Loucy (cell line): ENCODE measurements around the gene KIZ.

Source experiments
- H2AFZ ChIP-seq: fragments of 200-600 bp; sonication (generic); 2 replicates; pipeline ENCODE4 v1.6.0; 2016; ENCODE audit warnings: antibody characterized with exemption, mild to moderate bottlenecking, low read length, moderate library complexity
- H3F3A ChIP-seq: fragments of 200-600 bp; 2 replicates; pipeline ENCODE4 v1.6.0; 2016; ENCODE audit warnings: antibody characterized with exemption, low read depth, mild to moderate bottlenecking
- H3K27me3 ChIP-seq: fragments of 200-600 bp; sonication (generic); 2 replicates; pipeline ENCODE4 v1.6.1; 2014; ENCODE audit warnings: low read length, mild to moderate bottlenecking; ENCODE audit not compliant: insufficient read depth, poor library complexity, severe bottlenecking
- H3K36me3 ChIP-seq: fragments of 200-600 bp; sonication (generic); 2 replicates; pipeline ENCODE4 v1.6.1; 2016; ENCODE audit warnings: low read length; ENCODE audit not compliant: insufficient read depth
- H3K4me1 ChIP-seq: fragments of 200-600 bp; sonication (generic); 2 replicates; pipeline ENCODE4 v1.5.1; 2014; ENCODE audit warnings: low read length, mild to moderate bottlenecking; ENCODE audit not compliant: insufficient read depth, poor library complexity, severe bottlenecking
- H3K4me2 ChIP-seq: fragments of 200-600 bp; sonication (generic); 2 replicates; pipeline ENCODE4 v1.6.0; 2014; ENCODE audit warnings: antibody characterized with exemption, low read length, low read depth, mild to moderate bottlenecking; ENCODE audit not compliant: poor library complexity, severe bottlenecking
- H3K4me3 ChIP-seq: fragments of 200-600 bp; sonication (generic); 2 replicates; pipeline ENCODE4 v1.5.1; 2014; ENCODE audit warnings: low read length, mild to moderate bottlenecking, mixed read lengths; ENCODE audit not compliant: poor library complexity, severe bottlenecking
- H3K79me2 ChIP-seq: fragments of 200-600 bp; sonication (generic); 2 replicates; pipeline ENCODE4 v1.6.1; 2014; ENCODE audit warnings: low read length; ENCODE audit not compliant: insufficient read depth
- H3K9ac ChIP-seq: fragments of 200-600 bp; sonication (generic); 2 replicates; pipeline ENCODE4 v1.6.0; 2014; ENCODE audit warnings: mild to moderate bottlenecking, low read depth, low read length, moderate library complexity; ENCODE audit not compliant: poor library complexity, severe bottlenecking
- H3K9me2 ChIP-seq: fragments of 200-600 bp; sonication (generic); replicated peaks from 2 replicates; pipeline ENCODE4 v1.6.1; 2016; ENCODE audit warnings: low read depth, low read length, mixed read lengths
- H3K9me3 ChIP-seq: fragments of 200-600 bp; sonication (generic); 2 replicates; pipeline ENCODE4 v1.6.1; 2014; ENCODE audit warnings: mild to moderate bottlenecking, antibody characterized with exemption, low read length, low read depth; ENCODE audit not compliant: insufficient read depth
- H4K20me1 ChIP-seq: fragments of 200-600 bp; sonication (generic); 2 replicates; pipeline ENCODE4 v1.6.0; 2014; ENCODE audit warnings: antibody characterized with exemption, low read length, mild to moderate bottlenecking; ENCODE audit not compliant: insufficient read depth, poor library complexity, severe bottlenecking
- EZH2phosphoT487 ChIP-seq: fragments of 200-600 bp; IDR thresholded peaks from 2 replicates; pipeline ENCODE4 v1.6.1; 2018; ENCODE audit warnings: antibody characterized with exemption, mild to moderate bottlenecking, moderate library complexity, borderline replicate concordance
- TF ChIP-seq, protein P1 (sequence below): fragments of 200-600 bp; sonication (generic); conservative IDR thresholded peaks from 2 replicates; pipeline ENCODE4 v1.5.1; 2014; ENCODE audit warnings: mild to moderate bottlenecking, antibody characterized with exemption, low read length

KIZ gene

DNA sequence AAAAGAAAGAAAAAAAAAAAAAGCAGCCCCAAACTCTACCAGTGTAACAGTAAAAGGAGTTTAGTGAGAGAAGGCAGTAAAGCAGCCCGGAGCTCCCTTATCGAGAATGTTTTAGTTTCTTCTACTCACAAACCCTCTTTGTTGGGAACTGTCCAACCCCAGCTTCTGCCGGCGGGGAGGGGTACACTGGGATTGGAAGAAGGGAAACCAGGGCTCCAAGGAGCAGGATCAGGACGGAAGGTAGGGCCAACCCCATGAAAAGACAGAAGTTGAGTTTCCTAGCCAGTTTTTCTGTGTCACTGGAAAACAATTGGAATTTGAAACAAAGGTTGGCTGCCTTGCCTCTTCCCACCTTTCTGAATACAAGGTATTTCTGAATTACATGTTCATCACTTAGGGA, 66.0 kb downstream of the KIZ start:
- Histone ChIP-seq H3K4me2 (no peak overlapping the region), H3K9ac (no peak overlapping the region), H4K20me1 (no peaks in the 10 kb centered on the region), H3K9me3 (no peaks in the 10 kb centered on the region), H3F3A (no peaks in the 10 kb centered on the region), H3K4me1 (peaks cover 5% of the 10 kb centered on the region), H2AFZ (no peak overlapping the region), H3K27me3 (no peaks in the 10 kb centered on the region), H3K4me3 (no peak overlapping the region), H3K36me3 (no peaks in the 10 kb centered on the region), H3K9me2 (no peaks in the 10 kb centered on the region), H3K79me2 (no peaks in the 10 kb centered on the region)
- no peak for TF ChIP-seq EZH2phosphoT487
- TF ChIP-seq, protein P1, sequence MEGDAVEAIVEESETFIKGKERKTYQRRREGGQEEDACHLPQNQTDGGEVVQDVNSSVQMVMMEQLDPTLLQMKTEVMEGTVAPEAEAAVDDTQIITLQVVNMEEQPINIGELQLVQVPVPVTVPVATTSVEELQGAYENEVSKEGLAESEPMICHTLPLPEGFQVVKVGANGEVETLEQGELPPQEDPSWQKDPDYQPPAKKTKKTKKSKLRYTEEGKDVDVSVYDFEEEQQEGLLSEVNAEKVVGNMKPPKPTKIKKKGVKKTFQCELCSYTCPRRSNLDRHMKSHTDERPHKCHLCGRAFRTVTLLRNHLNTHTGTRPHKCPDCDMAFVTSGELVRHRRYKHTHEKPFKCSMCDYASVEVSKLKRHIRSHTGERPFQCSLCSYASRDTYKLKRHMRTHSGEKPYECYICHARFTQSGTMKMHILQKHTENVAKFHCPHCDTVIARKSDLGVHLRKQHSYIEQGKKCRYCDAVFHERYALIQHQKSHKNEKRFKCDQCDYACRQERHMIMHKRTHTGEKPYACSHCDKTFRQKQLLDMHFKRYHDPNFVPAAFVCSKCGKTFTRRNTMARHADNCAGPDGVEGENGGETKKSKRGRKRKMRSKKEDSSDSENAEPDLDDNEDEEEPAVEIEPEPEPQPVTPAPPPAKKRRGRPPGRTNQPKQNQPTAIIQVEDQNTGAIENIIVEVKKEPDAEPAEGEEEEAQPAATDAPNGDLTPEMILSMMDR = no peak

DNA sequence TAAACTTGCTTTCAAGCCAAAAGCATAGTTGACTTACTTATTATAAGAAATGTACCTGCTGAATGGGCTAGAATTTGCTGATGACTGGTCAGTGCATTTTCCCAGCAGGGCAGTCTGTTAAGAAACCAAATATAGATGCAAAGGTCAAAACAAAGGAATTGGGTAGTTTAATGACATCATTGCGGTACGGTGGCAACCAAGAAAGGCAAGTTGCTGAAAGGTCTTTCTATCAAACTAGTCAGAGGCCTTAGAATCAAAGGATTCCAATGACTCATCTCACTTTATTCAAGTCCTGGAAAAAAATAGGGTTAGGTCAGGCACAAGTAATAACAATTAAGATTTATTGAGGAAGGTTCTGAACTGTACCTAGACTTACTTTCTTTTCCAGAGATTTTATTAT, 76.4 kb downstream of the KIZ start:
- Histone ChIP-seq H3K4me3 (no peak overlapping the region), H3K79me2 (no peaks in the 10 kb centered on the region), H3F3A (no peaks in the 10 kb centered on the region), H4K20me1 (no peaks in the 10 kb centered on the region), H3K27me3 (no peaks in the 10 kb centered on the region), H2AFZ (no peak overlapping the region), H3K9me2 (no peaks in the 10 kb centered on the region), H3K9me3 (no peaks in the 10 kb centered on the region), H3K4me1 (peaks cover 15% of the 10 kb centered on the region), H3K4me2 (no peak overlapping the region), H3K36me3 (peaks cover 8% of the 10 kb centered on the region; the same call in 1 of the 2 replicates), H3K9ac (no peak overlapping the region)
- TF ChIP-seq EZH2phosphoT487 = no peak
- TF ChIP-seq, protein P1 = no peak

DNA sequence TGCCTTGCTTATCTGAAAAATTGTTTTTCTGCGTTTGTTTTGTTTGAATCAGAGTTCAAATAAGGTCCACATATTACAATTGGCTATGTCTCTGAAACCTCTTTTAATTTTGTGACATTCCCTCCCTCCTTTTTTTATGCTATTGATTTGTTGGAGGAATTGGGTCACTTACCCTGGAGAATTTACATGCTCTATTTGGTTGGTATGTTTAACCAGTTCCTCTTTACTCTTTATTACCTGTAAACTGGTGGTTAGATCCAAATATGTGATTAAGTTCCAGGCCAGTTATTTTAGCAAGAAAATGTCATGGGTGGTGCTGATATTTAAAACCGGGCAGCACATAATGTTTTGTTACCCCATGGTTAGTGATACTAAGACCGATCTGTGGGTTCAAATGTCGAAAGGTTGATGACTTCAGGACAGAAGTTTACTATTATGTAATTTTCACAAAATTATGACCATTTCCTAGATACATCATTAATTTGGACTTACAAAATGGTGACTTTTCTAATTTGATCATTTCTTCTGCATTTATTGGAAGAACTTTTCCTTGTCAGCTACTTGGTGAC, 77.3 kb downstream of the KIZ start:
- no peak overlapping the region for H3K4me2 ChIP-seq
- no peaks in the 10 kb centered on the region for H3K9me3 ChIP-seq
- H3K4me3 ChIP-seq = no peak overlapping the region
- H3K9me2 ChIP-seq = no peaks in the 10 kb centered on the region
- no peaks in the 10 kb centered on the region for H4K20me1 ChIP-seq
- H3K4me1 ChIP-seq = peaks cover 15% of the 10 kb centered on the region
- H3K36me3 ChIP-seq = peaks cover 8% of the 10 kb centered on the region; the same call in 1 of the 2 replicates
- no peaks in the 10 kb centered on the region for H3K27me3 ChIP-seq
- H3K9ac ChIP-seq = no peak overlapping the region
- H3K79me2 ChIP-seq = no peaks in the 10 kb centered on the region
- no peaks in the 10 kb centered on the region for H3F3A ChIP-seq
- TF ChIP-seq, protein P1 = no peak
- no peak for TF ChIP-seq EZH2phosphoT487
- no peak overlapping the region for H2AFZ ChIP-seq
